DMS153 (cell line): Measurements from ENCODE around the gene COMMD8.

Experiments
- DNase-seq: peaks from one replicate; lab custom pipeline; 2025; lab: John Stamatoyannopoulos, UW

The COMMD8 gene

GRCh38 chr4:47471591-47471990, 8.1 kb upstream of the COMMD8 start:
- no peak for DNase-seq

GRCh38 chr4:47471064-47471463, 7.6 kb upstream of the COMMD8 start:
- DNase-seq: no peak

GRCh38 chr4:47469951-47470350, 6.4 kb upstream of the COMMD8 start:
- DNase-seq: no peak

- no peak for DNase-seq
These were observed 5.3 kb upstream of the COMMD8 start for GRCh38 chr4:47468706-47469365.

- no peak for DNase-seq
These were observed 2.7 kb upstream of the COMMD8 start for GRCh38 chr4:47466056-47466785.

GRCh38 chr4:47465004-47465403, 1.5 kb upstream of the COMMD8 start:
- no peak for DNase-seq

GRCh38 chr4:47462799-47463234, 685 bp downstream of the COMMD8 start:
- no peak for DNase-seq

GRCh38 chr4:47451657-47452056, 11.8 kb downstream of the COMMD8 start:
- DNase-seq: no peak

GRCh38 chr4:47444031-47444430, 19.5 kb downstream of the COMMD8 start:
- no peak for DNase-seq

- DNase-seq: no peak
These were observed 20.5 kb downstream of the COMMD8 start for GRCh38 chr4:47442980-47443379.

- no peak for DNase-seq
These were observed 28.6 kb downstream of the COMMD8 start for GRCh38 chr4:47434931-47435330.

GRCh38 chr4:47432749-47433148, 30.8 kb downstream of the COMMD8 start:
- DNase-seq: no peak

- DNase-seq: no peak
These were observed 35.6 kb downstream of the COMMD8 start for GRCh38 chr4:47427935-47428334.

- DNase-seq: no peak
These were observed 37.9 kb downstream of the COMMD8 start for GRCh38 chr4:47425628-47426027.

GRCh38 chr4:47419296-47419695, 44.2 kb downstream of the COMMD8 start:
- no peak for DNase-seq

- no peak for DNase-seq
These were observed 45.4 kb downstream of the COMMD8 start for GRCh38 chr4:47418147-47418546.

GRCh38 chr4:47415719-47416118, 47.8 kb downstream of the COMMD8 start:
- no peak for DNase-seq

- DNase-seq: no peak
These were observed 50.0 kb downstream of the COMMD8 start for GRCh38 chr4:47413521-47413920.

- no peak for DNase-seq
These were observed 53.2 kb downstream of the COMMD8 start for GRCh38 chr4:47410271-47410670.

GRCh38 chr4:47406408-47406807, 57.1 kb downstream of the COMMD8 start:
- no peak for DNase-seq
